Ovary (tissue), 3 donors: ENCODE results near the gene SLC10A1.

Source experiments
- EP300 ChIP-seq: sonication (generic); formaldehyde crosslinking; IDR thresholded peaks from one replicate; pipeline ENCODE4 v1.6.1; 2017; ENCODE audit warnings: antibody characterized with exemption
- POLR2A ChIP-seq: fragments of 450-650 bp; IDR thresholded peaks from one replicate; pipeline ENCODE4 v1.6.1; 2017; ENCODE audit warnings: antibody characterized with exemption, mild to moderate bottlenecking, moderate library complexity
- TF ChIP-seq, protein P1 (sequence below), 3 donors: fragments of 450-650 bp in 2 of 3; fragments of 200-600 bp in 1 of 3; IDR thresholded peaks; one replicate each; pipeline versions ENCODE4 v1.5.1 to v1.8.0; 2016 to 2022; ENCODE audit warnings: antibody characterized with exemption in 3 of 3, mild to moderate bottlenecking in 1 of 3
- donor health status: DM: no; HTN: no; CAD: no.

DNA sequence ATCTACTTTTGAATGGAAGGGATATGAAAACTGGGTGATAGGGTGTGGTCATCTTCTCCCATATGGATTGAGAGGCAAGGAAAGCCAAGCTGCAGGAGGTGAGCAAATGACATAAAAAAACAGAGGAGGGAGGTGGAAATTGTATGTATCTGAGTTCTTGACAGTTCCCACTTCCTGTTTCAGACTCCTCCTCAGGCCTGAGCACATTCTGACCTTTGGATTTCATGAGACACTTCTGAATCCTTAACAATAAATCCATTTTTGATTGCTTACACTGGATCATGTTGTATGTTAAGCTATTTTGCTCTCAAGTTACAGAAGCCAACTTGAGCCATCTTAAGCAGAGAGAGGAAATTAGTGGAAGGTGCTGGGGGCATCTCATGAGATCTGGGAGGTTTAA is 41.7 kb downstream of the SLC10A1 start:
- TF ChIP-seq POLR2A (no peak), EP300 (no peak)
- TF ChIP-seq, protein P1, sequence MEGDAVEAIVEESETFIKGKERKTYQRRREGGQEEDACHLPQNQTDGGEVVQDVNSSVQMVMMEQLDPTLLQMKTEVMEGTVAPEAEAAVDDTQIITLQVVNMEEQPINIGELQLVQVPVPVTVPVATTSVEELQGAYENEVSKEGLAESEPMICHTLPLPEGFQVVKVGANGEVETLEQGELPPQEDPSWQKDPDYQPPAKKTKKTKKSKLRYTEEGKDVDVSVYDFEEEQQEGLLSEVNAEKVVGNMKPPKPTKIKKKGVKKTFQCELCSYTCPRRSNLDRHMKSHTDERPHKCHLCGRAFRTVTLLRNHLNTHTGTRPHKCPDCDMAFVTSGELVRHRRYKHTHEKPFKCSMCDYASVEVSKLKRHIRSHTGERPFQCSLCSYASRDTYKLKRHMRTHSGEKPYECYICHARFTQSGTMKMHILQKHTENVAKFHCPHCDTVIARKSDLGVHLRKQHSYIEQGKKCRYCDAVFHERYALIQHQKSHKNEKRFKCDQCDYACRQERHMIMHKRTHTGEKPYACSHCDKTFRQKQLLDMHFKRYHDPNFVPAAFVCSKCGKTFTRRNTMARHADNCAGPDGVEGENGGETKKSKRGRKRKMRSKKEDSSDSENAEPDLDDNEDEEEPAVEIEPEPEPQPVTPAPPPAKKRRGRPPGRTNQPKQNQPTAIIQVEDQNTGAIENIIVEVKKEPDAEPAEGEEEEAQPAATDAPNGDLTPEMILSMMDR (IDR thresholded peaks at IDR 0.05): no peak
